NCI-H2196 (cell line): ENCODE data around the gene TTLL10.

Experiments used
- DNase-seq: peaks from one replicate; lab custom pipeline; 2025; ENCODE audit not compliant: unreplicated experiment; lab: John Stamatoyannopoulos, UW

The TTLL10 gene

GRCh38 chr1:1173793-1174415 lies at the start of gene TTLL10:
Gene TTLL10, plus strand, starts transcription at chr1:1173880. Its CDS starts 5,336 bp downstream, at chr1:1179216.
- DNase-seq, result no peak

- DNase-seq, result no peak
Measured at GRCh38 chr1:1124508-1124785, 49.2 kb upstream of the TTLL10 start.

GRCh38 chr1:1124786-1125642 lies 48.7 kb upstream of the TTLL10 start:
- no peak for DNase-seq

- DNase-seq, result no peak
Measured at GRCh38 chr1:1125945-1126344, 47.7 kb upstream of the TTLL10 start.

- DNase-seq, result no peak
Measured at GRCh38 chr1:1127551-1128451, 45.9 kb upstream of the TTLL10 start.

- DNase-seq, result no peak
Measured at GRCh38 chr1:1128454-1129139, 45.1 kb upstream of the TTLL10 start.

GRCh38 chr1:1129381-1129821 lies 44.3 kb upstream of the TTLL10 start:
- DNase-seq, result no peak

GRCh38 chr1:1130206-1131120 lies 43.2 kb upstream of the TTLL10 start:
- no peak for DNase-seq

- no peak for DNase-seq
Measured at GRCh38 chr1:1132042-1132950, 41.4 kb upstream of the TTLL10 start.

GRCh38 chr1:1132956-1133750 lies 40.5 kb upstream of the TTLL10 start:
- DNase-seq, result peak; percentile 66

GRCh38 chr1:1134300-1134970 lies 39.2 kb upstream of the TTLL10 start:
- no peak for DNase-seq

GRCh38 chr1:1135339-1136136 lies 38.1 kb upstream of the TTLL10 start:
- DNase-seq, result peak; percentile 29

- peak; percentile 85 for DNase-seq
Measured at GRCh38 chr1:1136547-1137230, 37.0 kb upstream of the TTLL10 start.

GRCh38 chr1:1137256-1138045 lies 36.2 kb upstream of the TTLL10 start:
- peak; percentile 34 for DNase-seq

- no peak for DNase-seq
Measured at GRCh38 chr1:1140673-1141072, 33.0 kb upstream of the TTLL10 start.
